Activated T-cell treated with anti-CD3 and anti-CD28 coated beads for 1 hour (primary cell): Measurements from ENCODE around the gene BCCIP.

Source experiments
- DNase-seq: peaks from one replicate; pipeline ENCODE4 v3.0.0-alpha.2; 2020; ENCODE audit warnings: low read depth

BCCIP gene

GRCh38 chr10:125844751-125845221 is 21.4 kb downstream of the BCCIP start:
- DNase-seq: no peak

DNA sequence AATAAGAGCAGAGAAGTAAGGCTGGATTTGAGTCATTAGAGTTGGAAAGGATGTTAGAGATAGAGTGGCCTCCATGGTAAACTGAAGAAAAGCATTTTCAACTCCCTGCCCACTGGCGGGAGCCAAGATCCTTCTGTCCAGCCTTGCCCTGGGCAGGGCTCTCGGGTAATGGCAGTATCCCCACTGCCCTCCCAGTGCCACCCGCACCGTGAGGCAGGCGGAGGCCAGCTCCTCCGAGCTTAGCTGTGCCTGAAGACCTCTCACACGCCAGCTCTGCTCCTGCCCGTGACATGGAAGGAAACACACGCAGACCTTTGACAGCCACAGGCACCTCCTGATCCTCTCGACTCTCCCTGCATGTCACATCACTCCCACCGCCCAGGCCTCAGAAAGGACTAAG is 22.3 kb downstream of the BCCIP start:
- no peak for DNase-seq

DNA sequence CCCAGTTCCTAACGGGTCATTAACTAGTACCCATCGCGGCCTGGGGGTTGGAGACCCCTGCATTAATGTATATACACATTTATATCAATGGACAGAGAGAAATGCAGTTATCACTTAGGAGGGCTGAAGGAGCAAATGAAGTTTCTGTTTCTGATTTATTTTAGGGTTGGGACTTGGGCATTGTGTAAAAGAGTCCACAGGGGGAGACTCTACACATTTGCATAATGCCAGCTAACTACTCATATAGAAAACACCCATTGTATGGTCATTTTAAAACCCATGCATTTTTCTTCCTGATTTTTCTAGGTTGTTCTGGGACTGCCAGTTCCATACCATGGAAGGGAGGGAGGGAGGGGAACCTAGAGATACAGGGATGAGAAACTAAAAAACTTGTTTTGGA is 23.5 kb downstream of the BCCIP start:
- DNase-seq: no peak

DNA sequence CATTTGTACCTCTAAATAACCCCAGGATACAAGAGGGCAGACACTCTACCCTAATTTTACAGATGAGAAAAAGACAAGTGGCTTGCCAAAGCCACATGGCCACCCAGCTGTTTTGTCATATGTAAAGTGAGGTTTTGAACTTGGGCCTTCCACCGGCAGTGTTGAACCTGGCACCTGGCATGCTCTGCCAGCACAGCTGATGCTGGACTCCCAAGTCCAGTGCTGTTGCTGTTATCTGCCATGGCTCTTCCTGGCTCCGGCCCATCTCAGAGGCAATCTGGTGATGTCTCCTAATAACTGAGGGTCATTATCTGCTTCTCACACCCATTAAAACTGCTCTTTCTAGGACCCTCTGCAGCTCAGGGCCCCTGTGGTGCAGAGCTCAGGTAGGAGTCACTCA is 25.0 kb downstream of the BCCIP start:
- no peak for DNase-seq

DNA sequence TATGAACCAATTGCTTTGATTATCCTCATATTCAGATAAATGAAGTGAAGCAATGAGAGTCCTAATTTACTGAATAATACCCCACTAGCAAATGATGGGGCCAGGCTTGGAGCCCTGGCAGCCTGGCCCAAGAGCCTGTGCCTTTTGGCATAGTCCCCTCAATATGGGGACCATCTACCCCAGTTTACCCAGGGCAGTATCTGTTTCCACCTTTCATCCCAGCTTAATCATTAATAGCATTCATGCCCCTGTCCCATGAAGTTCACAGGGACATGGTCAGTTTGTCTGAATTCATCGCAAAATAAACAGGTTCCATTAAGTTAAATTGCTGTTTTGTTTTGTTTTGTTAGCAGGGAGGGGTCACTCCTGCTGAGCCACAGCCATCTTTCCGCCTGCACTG is 25.5 kb downstream of the BCCIP start:
- no peak for DNase-seq

GRCh38 chr10:125849448-125849847 is 26.1 kb downstream of the BCCIP start:
- no peak for DNase-seq

DNA sequence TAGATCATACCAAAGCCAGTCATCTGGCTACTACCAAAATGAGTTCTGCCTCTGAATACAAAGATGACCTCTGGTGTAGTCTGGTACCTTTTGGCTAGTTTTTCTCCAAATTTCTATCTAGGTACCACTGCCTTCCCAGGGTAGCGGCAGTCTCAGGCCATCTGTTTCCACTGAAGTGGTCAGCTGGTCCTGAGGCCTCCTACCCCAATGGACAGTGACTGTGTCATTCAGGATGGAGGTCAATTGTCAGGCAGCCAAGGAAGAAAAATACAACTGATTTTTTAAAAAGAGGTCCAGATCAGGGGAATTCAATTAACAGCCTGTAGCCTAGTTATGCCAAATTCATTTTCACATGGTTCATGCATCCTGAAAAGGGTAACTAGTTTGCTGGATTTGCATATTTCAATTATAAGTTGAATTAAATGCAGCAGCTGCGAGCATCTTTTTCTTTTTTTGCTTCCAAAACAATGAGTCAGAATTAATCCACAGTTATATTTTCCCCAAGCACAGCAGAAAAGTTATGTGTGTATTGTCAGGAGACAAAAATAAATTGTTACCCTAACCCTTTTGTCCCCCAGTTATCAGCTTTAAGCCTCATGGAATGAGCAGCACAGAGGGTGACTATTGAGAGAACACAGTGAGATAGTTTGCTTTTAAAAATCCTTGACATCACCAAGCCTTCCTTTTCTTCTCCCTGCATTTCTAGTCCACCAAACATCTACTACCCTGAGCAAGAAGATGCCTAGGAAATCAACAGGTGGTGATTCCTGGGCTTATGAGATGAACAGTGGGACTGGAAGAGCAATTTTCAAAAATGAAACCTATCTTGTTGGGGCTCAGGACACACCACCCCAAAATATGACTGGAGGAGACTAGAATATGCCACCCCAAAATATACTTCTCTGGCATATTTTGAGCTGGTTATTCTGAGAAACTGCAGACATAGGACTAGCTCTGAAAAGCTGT is 27.7 kb downstream of the BCCIP start:
- no peak for DNase-seq

GRCh38 chr10:125852487-125852886 is 29.1 kb downstream of the BCCIP start:
- DNase-seq: no peak

DNA sequence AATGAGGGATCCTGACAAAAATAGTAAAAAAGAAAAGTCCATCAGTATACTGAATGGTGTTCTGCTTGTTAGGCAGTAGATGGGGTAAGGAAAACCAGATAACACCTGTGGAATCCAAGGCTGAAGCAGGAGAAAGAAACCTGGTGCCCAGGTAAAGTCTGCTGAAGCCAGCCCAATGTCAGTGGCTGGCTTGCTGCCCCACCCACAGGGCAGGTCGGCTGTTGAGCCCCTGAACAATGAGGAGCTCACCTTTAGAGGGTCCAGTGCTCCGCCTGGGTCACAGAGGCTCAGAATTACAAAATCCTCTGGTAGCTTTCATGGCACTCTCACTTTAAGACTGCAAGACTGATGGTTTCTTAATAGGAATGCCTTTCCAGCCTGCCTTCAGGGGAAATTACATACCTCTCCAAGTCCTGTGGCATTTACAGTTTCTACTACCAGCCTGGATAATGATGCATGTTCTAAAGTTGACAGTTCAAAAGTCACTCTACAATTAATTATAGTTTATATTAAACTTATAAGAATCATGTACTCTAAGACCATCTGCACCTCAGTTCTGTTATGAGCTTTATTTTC is 33.9 kb downstream of the BCCIP start:
- no peak for DNase-seq

DNA sequence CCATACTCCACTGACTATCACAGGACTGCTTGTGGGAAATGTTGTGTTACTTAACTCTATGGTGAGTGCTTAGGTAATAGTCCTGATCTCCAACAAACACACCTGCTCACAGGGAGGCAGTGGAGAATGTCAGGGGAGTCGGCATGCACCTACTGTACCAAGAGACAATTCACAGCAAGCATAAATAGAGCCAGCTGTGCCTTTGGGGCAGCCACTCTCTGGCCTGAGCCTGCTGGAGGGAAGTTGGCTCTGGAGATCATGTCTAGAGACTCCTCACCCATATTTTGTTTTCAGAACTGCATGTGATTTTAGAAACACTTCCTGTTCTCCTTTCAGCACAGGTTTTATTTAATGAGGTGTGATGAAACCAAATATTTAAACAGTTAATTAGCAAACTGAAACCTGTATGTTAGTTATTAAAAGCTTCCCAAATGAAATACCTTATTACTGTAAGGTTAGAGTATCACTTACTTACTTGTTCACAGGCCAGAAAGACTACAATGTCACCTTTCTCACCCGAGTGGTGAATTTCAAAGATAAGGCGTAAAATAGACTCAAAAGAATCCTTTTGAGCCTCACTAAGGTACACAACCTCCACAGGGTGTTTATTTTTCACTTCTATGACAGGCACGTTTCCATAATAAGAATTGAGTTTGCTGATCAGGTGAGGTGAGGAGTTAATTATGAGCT is 35.9 kb downstream of the BCCIP start:
- no peak for DNase-seq

DNA sequence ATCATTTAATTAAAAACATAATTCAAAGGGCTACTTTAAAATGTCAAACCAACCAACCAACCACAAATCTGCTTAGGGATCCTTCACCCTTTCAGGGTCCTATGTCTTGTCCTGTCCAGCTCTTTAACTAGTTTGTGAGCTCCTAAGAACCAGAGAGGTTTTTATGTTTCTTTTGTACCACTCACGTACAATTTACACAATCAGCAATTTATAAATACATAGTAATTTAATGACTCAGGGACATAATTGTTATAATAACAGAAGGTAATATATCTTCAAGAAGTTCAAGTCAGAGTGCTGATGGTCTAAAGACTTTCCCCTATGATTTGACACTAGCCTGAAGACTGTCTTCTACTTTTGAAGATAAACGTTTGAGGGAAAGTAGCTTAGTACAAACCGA is 41.8 kb downstream of the BCCIP start:
- no peak for DNase-seq

DNA sequence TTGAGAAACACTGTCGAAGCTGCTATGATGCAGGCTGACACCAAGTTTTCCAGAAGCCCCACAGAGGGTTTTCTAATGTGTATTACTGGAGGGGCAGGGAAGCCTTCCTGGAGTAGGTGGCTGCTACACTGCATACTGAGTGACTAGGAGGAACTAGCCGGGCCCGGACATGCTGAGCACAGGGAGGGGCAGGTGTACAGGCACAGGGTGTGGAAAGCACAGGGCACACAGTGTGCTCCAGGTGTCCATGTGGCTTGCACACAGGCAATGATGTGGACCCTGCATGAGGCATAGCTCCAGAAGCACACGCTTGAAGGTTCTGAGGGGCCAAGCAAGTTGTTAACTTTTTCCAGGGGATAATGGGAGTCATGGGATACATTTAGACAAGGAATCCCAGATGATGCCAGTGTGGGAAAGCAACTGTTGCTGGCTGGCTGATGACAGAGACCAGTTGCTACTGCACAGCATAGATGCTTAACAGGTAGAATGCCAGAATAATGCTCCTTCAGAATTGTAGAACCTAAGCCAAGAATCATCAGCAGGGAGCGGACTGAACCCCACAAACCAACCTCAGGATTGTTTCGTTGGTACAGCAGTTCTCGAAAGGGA is 43.2 kb downstream of the BCCIP start:
- no peak for DNase-seq

- DNase-seq: no peak
Measured at GRCh38 chr10:125868372-125868975, 45.1 kb downstream of the BCCIP start.

- no peak for DNase-seq
Measured at GRCh38 chr10:125871338-125871737, 48.0 kb downstream of the BCCIP start.

- no peak for DNase-seq
Measured at GRCh38 chr10:125878957-125879835, 55.9 kb downstream of the BCCIP start.

- no peak for DNase-seq
Measured at GRCh38 chr10:125880719-125881118, 57.4 kb downstream of the BCCIP start.

DNA sequence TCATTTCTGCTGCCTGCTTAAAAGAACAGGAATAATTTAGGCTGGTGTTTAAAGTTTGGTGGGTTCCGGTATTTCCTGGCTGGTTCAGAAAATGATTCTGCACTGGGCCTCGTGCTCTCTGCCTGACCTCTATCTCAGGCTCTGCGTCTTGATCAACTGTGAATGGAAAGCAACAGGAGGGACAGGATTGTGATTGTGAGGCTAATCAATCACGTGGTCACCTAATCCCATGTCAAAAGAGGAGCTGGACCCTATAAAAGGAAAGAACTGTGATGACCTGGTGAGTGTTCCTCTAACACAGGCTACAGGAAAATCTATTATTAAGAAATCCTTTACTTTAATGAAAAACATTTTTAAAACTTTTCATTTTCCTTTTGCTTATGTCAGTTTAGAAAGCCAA is 57.8 kb downstream of the BCCIP start, which contains the start of gene DHX32:
Gene DHX32, minus strand, starts transcription at position 101 of the 400 bp plus-strand sequence. CDS start 468 bp downstream, outside the sequence.
- no peak for DNase-seq

DNA sequence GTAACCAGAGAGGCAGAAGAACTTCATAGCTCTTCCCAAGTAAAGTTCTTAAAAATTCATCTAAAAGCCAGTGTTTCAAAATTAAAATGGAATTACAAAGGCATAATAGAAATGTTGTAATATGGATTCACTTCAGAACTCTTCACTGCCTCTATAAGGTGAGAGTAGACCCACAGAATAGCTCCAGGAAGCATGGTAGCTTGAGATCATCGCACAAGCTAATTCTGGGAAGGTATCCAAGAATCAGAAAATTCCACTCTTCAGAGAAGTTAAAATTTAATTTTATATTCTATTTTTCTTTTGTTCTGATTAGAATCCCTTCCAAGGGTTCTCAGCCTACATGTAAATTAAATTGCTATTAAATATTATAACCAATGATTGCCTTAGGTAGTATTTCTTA is 59.2 kb downstream of the BCCIP start:
- DNase-seq: no peak

GRCh38 chr10:125883211-125883610 is 59.9 kb downstream of the BCCIP start:
- DNase-seq: no peak
